Keratinocyte (primary cell): ENCODE results near the gene UNC5A. TPM values are rescaled to one million over a fixed set of nuclear protein-coding genes. Genes with fewer than 3 reads are reported as not detected.

Experiments used
- DNase-seq: peaks from one replicate; pipeline ENCODE4 v3.0.0-alpha.2; 2011; ENCODE audit warnings: low read depth, missing footprints, low spot score
- FAIRE-seq: peaks from 2 replicates; lab custom pipeline; 2011; peaks lifted over from hg19 to GRCh38; lab: Jason Lieb, UNC
- H2AFZ ChIP-seq: 2 replicates; pipeline ENCODE4 v1.6.0; 2012; ENCODE audit warnings: low read length, control low read depth, inconsistent platforms; ENCODE audit not compliant: control insufficient read depth
- H3K27ac ChIP-seq: 2 replicates; pipeline ENCODE4 v1.5.1; 2011; ENCODE audit warnings: low read length; ENCODE audit not compliant: control insufficient read depth, insufficient read depth
- H3K27me3 ChIP-seq: 3 replicates; pipeline ENCODE4 v1.6.0; 2011; ENCODE audit warnings: low read length; ENCODE audit not compliant: control insufficient read depth, insufficient read depth; ENCODE audit errors: extremely low read depth
- H3K36me3 ChIP-seq, 2 experiments: 2 replicates in 1 of 2; 3 replicates in 1 of 2; pipeline ENCODE4 v1.5.1; 2011; ENCODE audit warnings: low read length in 2 of 2, mild to moderate bottlenecking in 1 of 2; ENCODE audit not compliant: control insufficient read depth in 2 of 2, insufficient read depth in 2 of 2; ENCODE audit errors: extremely low read depth in 1 of 2
- H3K4me1 ChIP-seq: 3 replicates; pipeline ENCODE4 v1.5.1; 2011; ENCODE audit warnings: low read length; ENCODE audit not compliant: control insufficient read depth, insufficient read depth; ENCODE audit errors: extremely low read depth
- H3K4me2 ChIP-seq: 3 replicates; pipeline ENCODE4 v1.6.0; 2011; ENCODE audit warnings: low read depth, low read length; ENCODE audit not compliant: control insufficient read depth, insufficient read depth; ENCODE audit errors: extremely low read depth
- H3K4me3 ChIP-seq, 3 experiments: fragments of 200-600 bp in 1 of 3; sonication (generic) in 1 of 3; 2 replicates in 2 of 3; 3 replicates in 1 of 3; pipeline ENCODE4 v1.5.1; 2011 to 2016; ENCODE audit warnings: low read length in 3 of 3, mild to moderate bottlenecking in 3 of 3, control low read depth in 2 of 3, inconsistent platforms in 1 of 3, low read depth in 1 of 3, mixed read lengths in 1 of 3, mixed run types in 1 of 3, moderate library complexity in 1 of 3; ENCODE audit not compliant: control insufficient read depth in 2 of 3, insufficient read depth in 2 of 3; ENCODE audit errors: extremely low read depth in 1 of 3
- H3K79me2 ChIP-seq: 2 replicates; pipeline ENCODE4 v1.6.0; 2012; ENCODE audit warnings: low read length; ENCODE audit not compliant: control insufficient read depth, insufficient read depth
- H3K9ac ChIP-seq: 3 replicates; pipeline ENCODE4 v1.6.0; 2011; ENCODE audit warnings: low read length; ENCODE audit not compliant: control insufficient read depth, insufficient read depth; ENCODE audit errors: extremely low read depth
- H3K9me1 ChIP-seq: 3 replicates; pipeline ENCODE4 v1.6.0; 2011; ENCODE audit warnings: low read length; ENCODE audit not compliant: control insufficient read depth, insufficient read depth; ENCODE audit errors: extremely low read depth
- H3K9me3 ChIP-seq: 2 replicates; pipeline ENCODE4 v1.5.1; 2012; ENCODE audit warnings: low read depth, low read length; ENCODE audit not compliant: control insufficient read depth
- H4K20me1 ChIP-seq: 3 replicates; pipeline ENCODE4 v1.6.0; 2011; ENCODE audit warnings: low read length; ENCODE audit not compliant: control insufficient read depth, insufficient read depth; ENCODE audit errors: extremely low read depth
- CTCF ChIP-seq, 3 experiments: IDR thresholded peaks in 1 of 3; conservative IDR thresholded peaks in 1 of 3; optimal IDR thresholded peaks in 1 of 3; 2 replicates in 2 of 3; 3 replicates in 1 of 3; pipeline versions ENCODE3 to v1.5.1; 2011; ENCODE audit warnings: low read length in 3 of 3, mild to moderate bottlenecking in 3 of 3, moderate library complexity in 2 of 3, control low read depth in 1 of 3, inconsistent platforms in 1 of 3; ENCODE audit not compliant: insufficient read depth in 2 of 3; ENCODE audit errors: extremely low read depth in 1 of 3
- EZH2 ChIP-seq: IDR thresholded peaks from one replicate; pipeline ENCODE4 v1.6.1; 2012; ENCODE audit warnings: inconsistent platforms, mild to moderate bottlenecking, low read length, moderate library complexity
- dilution Hi-C: fragments of 300-500 bp; cut with MboI; formaldehyde crosslinking; loops from one replicate; pipeline ENCODE4 v1.7.0; 2020; ENCODE audit warnings: low sequenced_read_pairs; ENCODE audit not compliant: extremely low pct_ligation_motif_present
- polyA plus RNA-seq, 5 experiments: library from polyadenylated mRNA; depleted of rRNA in 3 of 5; stranded (reverse) in 3 of 5; stranded (forward) in 1 of 5; unstranded in 1 of 5; fragments of >200 nt; gene quantifications; 1 replicate in 1 of 5; 2 replicates in 3 of 5; 3 replicates in 1 of 5; pipeline versions ENCODE4 v1.2.1 to v1.2.3, GENCODE V29; 2011 to 2012; ENCODE audit warnings: missing spikeins in 2 of 5, low read depth in 1 of 5, low replicate concordance in 1 of 5

Gene UNC5A
- polyA plus RNA-seq, 1 donor (not counting 4 experiments of a cell fraction or from before 2014, with no cell fraction given), result not detected

- DNase-seq, result no peak
- no peak overlapping the region for H3K4me3 ChIP-seq
- H3K79me2 ChIP-seq, result no peaks in the 10 kb centered on the region
- H3K27ac ChIP-seq, result no peak overlapping the region
- no peaks in the 10 kb centered on the region for H3K36me3 ChIP-seq
- peaks cover 30% of the 10 kb centered on the region for H3K27me3 ChIP-seq
- FAIRE-seq, result no peak
- H3K9me1 ChIP-seq, result peaks cover 2% of the 10 kb centered on the region
- no peaks in the 10 kb centered on the region for H3K9me3 ChIP-seq
- TF ChIP-seq CTCF (optimal IDR thresholded peaks at IDR 0.05 in 1 of 3, IDR thresholded peaks at IDR 0.05 in 1 of 3, conservative IDR thresholded peaks at IDR 0.05 in 1 of 3; ENCODE audit: extremely low read depth in 1 of 3, insufficient read depth in 2 of 3, low read length in 3 of 3) (no peak), EZH2 (no peak)
- peak overlapping the region; percentile 25 for H3K4me2 ChIP-seq
- no peak overlapping the region for H2AFZ ChIP-seq
- dilution Hi-C loops, result no loop called here
- H3K4me1 ChIP-seq, result peaks cover 20% of the 10 kb centered on the region
- no peak overlapping the region for H3K9ac ChIP-seq
- no peaks in the 10 kb centered on the region for H4K20me1 ChIP-seq
Measured at GRCh38 chr5:176821441-176821840, 11.1 kb downstream of the UNC5A start.

- FAIRE-seq, result no peak
- TF ChIP-seq CTCF (optimal IDR thresholded peaks at IDR 0.05 in 1 of 3, IDR thresholded peaks at IDR 0.05 in 1 of 3, conservative IDR thresholded peaks at IDR 0.05 in 1 of 3; ENCODE audit: extremely low read depth in 1 of 3, insufficient read depth in 2 of 3, low read length in 3 of 3) (no peak), EZH2 (no peak)
- no peak overlapping the region for H2AFZ ChIP-seq
- no peaks in the 10 kb centered on the region for H3K9me3 ChIP-seq
- H3K4me3 ChIP-seq, result no peak overlapping the region
- H3K9ac ChIP-seq, result no peak overlapping the region
- dilution Hi-C loops, result no loop called here
- no peak overlapping the region for H3K27ac ChIP-seq
- peak overlapping the region; percentile 25 for H3K4me2 ChIP-seq
- H4K20me1 ChIP-seq, result no peaks in the 10 kb centered on the region
- no peaks in the 10 kb centered on the region for H3K36me3 ChIP-seq
- DNase-seq, result peak; percentile 73
- peaks cover 20% of the 10 kb centered on the region for H3K4me1 ChIP-seq
- peaks cover 2% of the 10 kb centered on the region for H3K9me1 ChIP-seq
- peaks cover 22% of the 10 kb centered on the region for H3K27me3 ChIP-seq
- no peaks in the 10 kb centered on the region for H3K79me2 ChIP-seq
Measured at GRCh38 chr5:176822041-176822792, 11.9 kb downstream of the UNC5A start.
